SK-N-SH (cell line): ENCODE data around the gene ZNF217. TPM values are rescaled to one million over a fixed set of nuclear protein-coding genes. Genes with fewer than 3 reads are reported as not detected.
"Not testable (repeated sequence)": the region's sequence is repeated elsewhere in the genome, so short reads cannot be mapped to it uniquely, and the experiment has no call there.

ENCODE experiments used
- CTCF ChIA-PET: fragments of 300-600, 350-600 bp; formaldehyde crosslinking; extraction: SDS; loops from one replicate; lab custom pipeline; 2021; lab: Yijun Ruan, JAX
- POLR2A ChIA-PET: fragments of 350-600 bp; sonication (Branson Sonifier 250); formaldehyde crosslinking; extraction: SDS; loops from one replicate; lab custom pipeline; 2020; ENCODE audit warnings: antibody characterized with exemption, inconsistent platforms; lab: Yijun Ruan, JAX
- DNase-seq: peaks from one replicate; pipeline ENCODE4 v3.0.0; 2012
- H2AFZ ChIP-seq: fragments of 200-600 bp; sonication (generic); 2 replicates; pipeline ENCODE4 v1.8.1; 2016; ENCODE audit warnings: antibody characterized with exemption, mild to moderate bottlenecking, low read depth
- H3F3A ChIP-seq: fragments of 200-600 bp; sonication (generic); replicated peaks from 2 replicates; pipeline ENCODE3; 2016; ENCODE audit warnings: antibody characterized with exemption, mild to moderate bottlenecking; ENCODE audit not compliant: insufficient read depth
- H3K27ac ChIP-seq, 2 experiments: fragments of 200-500 bp in 1 of 2; fragments of 200-600 bp in 1 of 2; sonication (Bioruptor generic) in 1 of 2; sonication (generic), shearing (Covaris generic) in 1 of 2; 2 replicates each; pipeline versions ENCODE4 v1.5.1 to v1.6.1; 2014 to 2016; ENCODE audit warnings: low read depth in 2 of 2, inconsistent platforms in 1 of 2, low read length in 1 of 2, mild to moderate bottlenecking in 1 of 2, mixed read lengths in 1 of 2
- H3K27me3 ChIP-seq: fragments of 200-600 bp; sonication (generic), shearing (Covaris generic); 2 replicates; pipeline ENCODE4 v1.6.1; 2016; ENCODE audit warnings: mixed run types; ENCODE audit not compliant: insufficient read depth
- H3K36me3 ChIP-seq, 2 experiments: fragments of 200-500 bp in 1 of 2; fragments of 200-600 bp in 1 of 2; sonication (Bioruptor generic) in 1 of 2; sonication (generic) in 1 of 2; replicated peaks in 1 of 2; 2 replicates each; pipeline versions ENCODE3 to v1.5.1; 2014 to 2016; ENCODE audit warnings: low read length in 1 of 2, mild to moderate bottlenecking in 1 of 2; ENCODE audit not compliant: insufficient read depth in 2 of 2, control insufficient read depth in 1 of 2
- H3K4me1 ChIP-seq, 2 experiments: fragments of 200-500 bp in 1 of 2; fragments of 200-600 bp in 1 of 2; sonication (Bioruptor generic) in 1 of 2; sonication (generic), shearing (Covaris generic) in 1 of 2; 2 replicates each; pipeline versions ENCODE4 v1.5.1 to v1.6.1; 2014 to 2016; ENCODE audit warnings: low read depth in 1 of 2, low read length in 1 of 2, mixed run types in 1 of 2; ENCODE audit not compliant: insufficient read depth in 2 of 2, control insufficient read depth in 1 of 2
- H3K4me2 ChIP-seq: fragments of 200-600 bp; sonication (generic), shearing (Covaris generic); 2 replicates; pipeline ENCODE4 v1.6.1; 2017; ENCODE audit warnings: mixed run types
- H3K4me3 ChIP-seq, 2 experiments: fragments of 200-500 bp in 1 of 2; fragments of 200-600 bp in 1 of 2; sonication (Bioruptor generic) in 1 of 2; sonication (generic), shearing (Covaris generic) in 1 of 2; 2 replicates each; pipeline versions ENCODE4 v1.5.1 to v1.8.1; 2014 to 2016; ENCODE audit warnings: low read depth in 2 of 2, inconsistent platforms in 1 of 2, low read length in 1 of 2, mild to moderate bottlenecking in 1 of 2, mixed read lengths in 1 of 2, moderate library complexity in 1 of 2
- H3K79me2 ChIP-seq: fragments of 200-600 bp; sonication (generic); 2 replicates; pipeline ENCODE4 v1.8.1; 2017; ENCODE audit warnings: mild to moderate bottlenecking; ENCODE audit not compliant: insufficient read depth
- H3K9ac ChIP-seq: fragments of 200-600 bp; sonication (generic); 2 replicates; pipeline ENCODE4 v1.6.1; 2017; ENCODE audit warnings: mixed run types
- H3K9me2 ChIP-seq: fragments of 200-600 bp; sonication (generic); 2 replicates; pipeline ENCODE4 v1.6.1; 2017; ENCODE audit warnings: mixed run types
- H3K9me3 ChIP-seq: fragments of 200-600 bp; sonication (generic); 2 replicates; pipeline ENCODE4 v1.6.1; 2017; ENCODE audit warnings: mixed run types, mild to moderate bottlenecking, moderate library complexity
- H4K20me1 ChIP-seq: fragments of 200-600 bp; sonication (generic); 2 replicates; pipeline ENCODE4 v1.6.1; 2017; ENCODE audit warnings: mild to moderate bottlenecking, mixed run types; ENCODE audit not compliant: insufficient read depth
- EZH2phosphoT487 ChIP-seq: fragments of 200-600 bp; sonication (generic); IDR thresholded peaks from 2 replicates; pipeline ENCODE4 v1.6.1; 2017; ENCODE audit warnings: low read depth, mixed run types, mild to moderate bottlenecking, antibody characterized with exemption, moderate library complexity, borderline replicate concordance
- FOXM1 ChIP-seq: IDR thresholded peaks from 2 replicates; pipeline ENCODE4 v1.4.0; 2012; ENCODE audit warnings: low read depth, mild to moderate bottlenecking
- GABPA ChIP-seq: IDR thresholded peaks from 2 replicates; pipeline ENCODE4 v1.4.0; 2012; ENCODE audit warnings: low read depth, mild to moderate bottlenecking
- MAX ChIP-seq: IDR thresholded peaks from 2 replicates; pipeline ENCODE4 v1.4.0; 2012; ENCODE audit warnings: low read depth
- MEF2A ChIP-seq: IDR thresholded peaks from 2 replicates; pipeline ENCODE4 v1.4.0; 2012; ENCODE audit warnings: low read depth, borderline replicate concordance
- NRF1 ChIP-seq: IDR thresholded peaks from 2 replicates; pipeline ENCODE4 v1.6.1; 2012; ENCODE audit warnings: low read depth, mild to moderate bottlenecking, low read length
- PBX3 ChIP-seq: IDR thresholded peaks from 2 replicates; pipeline ENCODE4; 2012
- POLR2AphosphoS5 ChIP-seq: IDR thresholded peaks from 2 replicates; pipeline ENCODE4 v1.6.1; 2012; ENCODE audit warnings: low read depth, low read length
- RAD21 ChIP-seq: IDR thresholded peaks from 2 replicates; pipeline ENCODE4 v1.6.1; 2012; ENCODE audit warnings: mild to moderate bottlenecking, low read length
- RCOR1 ChIP-seq: fragments of 150-350 bp; IDR thresholded peaks from 2 replicates; pipeline ENCODE4 v1.6.1; 2017; ENCODE audit warnings: antibody characterized with exemption, low read length
- REST ChIP-seq: IDR thresholded peaks from 2 replicates; pipeline ENCODE4 v1.6.1; 2012; ENCODE audit warnings: mild to moderate bottlenecking, low read depth, low read length, moderate library complexity
- SMC3 ChIP-seq: IDR thresholded peaks from 2 replicates; pipeline ENCODE4 v1.6.1; 2012; ENCODE audit warnings: low read depth, low read length, improper control_type of control experiment
- ZBTB33 ChIP-seq: IDR thresholded peaks from 2 replicates; pipeline ENCODE4 v1.4.0; 2012; ENCODE audit warnings: low read depth, borderline replicate concordance
- WGBS: methylation state at CpG from one replicate; pipeline ENCODE4 v1.1.6; 2017; ENCODE audit warnings: low lambda C conversion rate; 5-methylcytosine and 5-hydroxymethylcytosine counted together
- polyA plus RNA-seq, 3 experiments: library from polyadenylated mRNA; depleted of rRNA; stranded (reverse); fragments of >200 nt; gene quantifications; 2 replicates each; pipeline ENCODE4 v1.2.3, GENCODE V29; 2012

Gene ZNF217
- polyA plus RNA-seq, 1 of the 3 experiments (the other 2 are of a cell fraction): 6.9 TPM

GRCh38 chr20:53524589-53525312, 68.9 kb downstream of the ZNF217 start:
- WGBS: 66% methylated on average over 8 of the region's 13 CpGs
- Histone ChIP-seq H2AFZ (no peak overlapping the region), H3K4me2 (no peak overlapping the region)

GRCh38 chr20:53523615-53524014, 70.0 kb downstream of the ZNF217 start:
- H3K36me3 ChIP-seq, H2AFZ ChIP-seq, H3K4me3 ChIP-seq, POLR2A ChIA-PET, H3K79me2 ChIP-seq, H3K4me1 ChIP-seq, H4K20me1 ChIP-seq, DNase-seq, H3K27ac ChIP-seq, H3K4me2 ChIP-seq, H3K9ac ChIP-seq, H3K27me3 ChIP-seq, H3K9me2 ChIP-seq, H3K9me3 ChIP-seq, H3F3A ChIP-seq: not testable (repeated sequence)
- CTCF ChIA-PET: interaction anchor here (0.6 to 1.6 kb wide), 3 partner anchors 24 to 435 kb away, joined by 3 to 4 read pairs (median 3); no protein-coding TSS in a partner anchor
- 60% methylated on average over 2 of the region's 2 CpGs for WGBS

More at GRCh38 chr20:53524589-53525312, 68.9 kb downstream of the ZNF217 start:
- Histone ChIP-seq H3K4me3 (no peak overlapping the region), H3K36me3 (no peaks in the 10 kb centered on the region), H3K4me1 (peaks cover 0 to 4% of the 10 kb centered on the region in 2 experiments; a peak in 1 of 4 replicates), H3K9me3 (no peaks in the 10 kb centered on the region), H4K20me1 (no peaks in the 10 kb centered on the region), H3K27me3 (no peaks in the 10 kb centered on the region), H3K79me2 (no peaks in the 10 kb centered on the region), H3F3A (no peaks in the 10 kb centered on the region), H3K27ac (no peak overlapping the region), H3K9me2 (no peaks in the 10 kb centered on the region)
- ChIA-PET CTCF (interaction anchor here (0.6 to 0.8 kb wide), 2 partner anchors 26 to 434 kb away, joined by 3 read pairs; no protein-coding TSS in a partner anchor), POLR2A (no interaction called here)
- no peak for DNase-seq
- TF ChIP-seq PBX3: no peak
- no peak for TF ChIP-seq EZH2phosphoT487
- TF ChIP-seq, all 33 proteins: peak for 0
- no peak overlapping the region for H3K9ac ChIP-seq

- TF ChIP-seq MEF2A (no peak), GABPA (no peak), RCOR1 (no peak), FOXM1 (no peak), REST (no peak), NRF1 (no peak), POLR2AphosphoS5 (no peak), SMC3 (no peak), ZBTB33 (no peak), MAX (no peak), RAD21 (no peak)
- no peak overlapping the region for H3K9ac ChIP-seq
- no peak overlapping the region for H2AFZ ChIP-seq
- no peaks in the 10 kb centered on the region for H3F3A ChIP-seq
- H3K4me3 ChIP-seq: no peak overlapping the region
- H3K9me2 ChIP-seq: no peaks in the 10 kb centered on the region
- H3K27me3 ChIP-seq: no peaks in the 10 kb centered on the region
- H4K20me1 ChIP-seq: no peaks in the 10 kb centered on the region
- no peak for DNase-seq
- peaks cover 0 to 4% of the 10 kb centered on the region in 2 experiments; a peak in 1 of 4 replicates for H3K4me1 ChIP-seq
- no peaks in the 10 kb centered on the region for H3K79me2 ChIP-seq
- no peaks in the 10 kb centered on the region for H3K36me3 ChIP-seq
- H3K9me3 ChIP-seq: no peaks in the 10 kb centered on the region
- POLR2A ChIA-PET: no interaction called here
- WGBS: 71% methylated on average over 5 of the region's 5 CpGs
- CTCF ChIA-PET: interaction anchor here (1.6 kb wide), 2 partner anchors 25 to 1209 kb away, joined by 3 to 4 read pairs; no protein-coding TSS in a partner anchor
- no peak overlapping the region for H3K27ac ChIP-seq
- H3K4me2 ChIP-seq: no peak overlapping the region
Measured at GRCh38 chr20:53522696-53523095, 70.9 kb downstream of the ZNF217 start.
